ENCODE measurements around the gene ARHGEF16. TPM values are rescaled to one million over a fixed set of nuclear protein-coding genes. Genes with fewer than 3 reads are reported as not detected.

Gene ARHGEF16
- total RNA-seq, 1 experiment from 2014 or later, result 11.2 TPM

- no peak for DNase-seq (ENCODE audit: low spot score)
- POLR2A ChIA-PET (ENCODE audit: low non-redundant PET), result no interaction called here
- no peak for TF ChIP-seq EZH2 (IDR thresholded peaks at IDR 0.05; ENCODE audit: borderline replicate concordance, low read depth, low read length, poor library complexity, severe bottlenecking)
- no peak for TF ChIP-seq CTCF (conservative IDR thresholded peaks at IDR 0.05; ENCODE audit: low read depth, low read length)
- H3K9me3 ChIP-seq (ENCODE audit: low read depth, low read length, poor library complexity, severe bottlenecking), result no peaks in the 10 kb centered on the region
- no peaks in the 10 kb centered on the region for H3K36me3 ChIP-seq (ENCODE audit: insufficient read depth, low read length, poor library complexity, severe bottlenecking)
- H3K27ac ChIP-seq (ENCODE audit: low read depth, low read length, poor library complexity, severe bottlenecking), result no peak overlapping the region
- CTCF ChIA-PET, result no interaction called here
- H3K4me3 ChIP-seq (ENCODE audit: low read depth, low read length, poor library complexity, severe bottlenecking), result no peak overlapping the region
- no TSS peak for BruUV-seq (replicated peaks)
- intact Hi-C loops (cut with micrococcal nuclease; ENCODE audit: unreplicated experiment), result no loop called here
- H3K4me1 ChIP-seq (ENCODE audit: insufficient read depth, low read length, poor library complexity, severe bottlenecking), result no peaks in the 10 kb centered on the region
- no peaks in the 10 kb centered on the region for H3K27me3 ChIP-seq (replicated peaks; ENCODE audit: insufficient read depth, low read depth, low read length, poor library complexity)
Observed at GRCh38 chr1:3504151-3504821, 49.8 kb downstream of the ARHGEF16 start.

- Histone ChIP-seq H3K9me3 (ENCODE audit: low read depth, low read length, poor library complexity, severe bottlenecking) (no peaks in the 10 kb centered on the region), H3K27me3 (replicated peaks; ENCODE audit: insufficient read depth, low read depth, low read length, poor library complexity) (no peaks in the 10 kb centered on the region), H3K36me3 (ENCODE audit: insufficient read depth, low read length, poor library complexity, severe bottlenecking) (no peaks in the 10 kb centered on the region), H3K4me1 (ENCODE audit: insufficient read depth, low read length, poor library complexity, severe bottlenecking) (no peaks in the 10 kb centered on the region), H3K4me3 (ENCODE audit: low read depth, low read length, poor library complexity, severe bottlenecking) (no peak overlapping the region), H3K27ac (ENCODE audit: low read depth, low read length, poor library complexity, severe bottlenecking) (no peak overlapping the region)
- intact Hi-C loops (cut with micrococcal nuclease; ENCODE audit: unreplicated experiment), result no loop called here
- ChIA-PET POLR2A (ENCODE audit: low non-redundant PET) (no interaction called here), CTCF (no interaction called here)
- DNase-seq (ENCODE audit: low spot score), result no peak
- no TSS peak for BruUV-seq (replicated peaks)
- TF ChIP-seq EZH2 (IDR thresholded peaks at IDR 0.05; ENCODE audit: borderline replicate concordance, low read depth, low read length, poor library complexity, severe bottlenecking) (no peak), CTCF (conservative IDR thresholded peaks at IDR 0.05; ENCODE audit: low read depth, low read length) (no peak)
Observed at GRCh38 chr1:3504822-3505153, 50.3 kb downstream of the ARHGEF16 start.

- DNase-seq (ENCODE audit: low spot score), result no peak
- no peaks in the 10 kb centered on the region for H3K36me3 ChIP-seq (ENCODE audit: insufficient read depth, low read length, poor library complexity, severe bottlenecking)
- POLR2A ChIA-PET (ENCODE audit: low non-redundant PET), result no interaction called here
- H3K27ac ChIP-seq (ENCODE audit: low read depth, low read length, poor library complexity, severe bottlenecking), result no peak overlapping the region
- H3K27me3 ChIP-seq (replicated peaks; ENCODE audit: insufficient read depth, low read depth, low read length, poor library complexity), result no peaks in the 10 kb centered on the region
- CTCF ChIA-PET, result no interaction called here
- no TSS peak for BruUV-seq (replicated peaks)
- no peaks in the 10 kb centered on the region for H3K4me1 ChIP-seq (ENCODE audit: insufficient read depth, low read length, poor library complexity, severe bottlenecking)
- TF ChIP-seq CTCF (conservative IDR thresholded peaks at IDR 0.05; ENCODE audit: low read depth, low read length) (no peak), EZH2 (IDR thresholded peaks at IDR 0.05; ENCODE audit: borderline replicate concordance, low read depth, low read length, poor library complexity, severe bottlenecking) (no peak)
- intact Hi-C loops (cut with micrococcal nuclease; ENCODE audit: unreplicated experiment), result no loop called here
- no peak overlapping the region for H3K4me3 ChIP-seq (ENCODE audit: low read depth, low read length, poor library complexity, severe bottlenecking)
- no peaks in the 10 kb centered on the region for H3K9me3 ChIP-seq (ENCODE audit: low read depth, low read length, poor library complexity, severe bottlenecking)
Observed at GRCh38 chr1:3505161-3505560, 50.7 kb downstream of the ARHGEF16 start.
